Loucy (cell line): Measurements from ENCODE around the gene PAPSS2.
"Not testable (repeated sequence)": the region's sequence is repeated elsewhere in the genome, so short reads cannot be mapped to it uniquely, and the experiment has no call there.

Experiments
- H2AFZ ChIP-seq: fragments of 200-600 bp; sonication (generic); 2 replicates; pipeline ENCODE4 v1.6.0; 2016; ENCODE audit warnings: antibody characterized with exemption, mild to moderate bottlenecking, low read length, moderate library complexity
- H3F3A ChIP-seq: fragments of 200-600 bp; 2 replicates; pipeline ENCODE4 v1.6.0; 2016; ENCODE audit warnings: antibody characterized with exemption, low read depth, mild to moderate bottlenecking
- H3K27me3 ChIP-seq: fragments of 200-600 bp; sonication (generic); 2 replicates; pipeline ENCODE4 v1.6.1; 2014; ENCODE audit warnings: low read length, mild to moderate bottlenecking; ENCODE audit not compliant: insufficient read depth, poor library complexity, severe bottlenecking
- H3K36me3 ChIP-seq: fragments of 200-600 bp; sonication (generic); 2 replicates; pipeline ENCODE4 v1.6.1; 2016; ENCODE audit warnings: low read length; ENCODE audit not compliant: insufficient read depth
- H3K4me1 ChIP-seq: fragments of 200-600 bp; sonication (generic); 2 replicates; pipeline ENCODE4 v1.5.1; 2014; ENCODE audit warnings: low read length, mild to moderate bottlenecking; ENCODE audit not compliant: insufficient read depth, poor library complexity, severe bottlenecking
- H3K4me2 ChIP-seq: fragments of 200-600 bp; sonication (generic); 2 replicates; pipeline ENCODE4 v1.6.0; 2014; ENCODE audit warnings: antibody characterized with exemption, low read length, low read depth, mild to moderate bottlenecking; ENCODE audit not compliant: poor library complexity, severe bottlenecking
- H3K4me3 ChIP-seq: fragments of 200-600 bp; sonication (generic); 2 replicates; pipeline ENCODE4 v1.5.1; 2014; ENCODE audit warnings: low read length, mild to moderate bottlenecking, mixed read lengths; ENCODE audit not compliant: poor library complexity, severe bottlenecking
- H3K79me2 ChIP-seq: fragments of 200-600 bp; sonication (generic); 2 replicates; pipeline ENCODE4 v1.6.1; 2014; ENCODE audit warnings: low read length; ENCODE audit not compliant: insufficient read depth
- H3K9ac ChIP-seq: fragments of 200-600 bp; sonication (generic); 2 replicates; pipeline ENCODE4 v1.6.0; 2014; ENCODE audit warnings: mild to moderate bottlenecking, low read depth, low read length, moderate library complexity; ENCODE audit not compliant: poor library complexity, severe bottlenecking
- H3K9me2 ChIP-seq: fragments of 200-600 bp; sonication (generic); replicated peaks from 2 replicates; pipeline ENCODE4 v1.6.1; 2016; ENCODE audit warnings: low read depth, low read length, mixed read lengths
- H3K9me3 ChIP-seq: fragments of 200-600 bp; sonication (generic); 2 replicates; pipeline ENCODE4 v1.6.1; 2014; ENCODE audit warnings: mild to moderate bottlenecking, antibody characterized with exemption, low read length, low read depth; ENCODE audit not compliant: insufficient read depth
- H4K20me1 ChIP-seq: fragments of 200-600 bp; sonication (generic); 2 replicates; pipeline ENCODE4 v1.6.0; 2014; ENCODE audit warnings: antibody characterized with exemption, low read length, mild to moderate bottlenecking; ENCODE audit not compliant: insufficient read depth, poor library complexity, severe bottlenecking
- CTCF ChIP-seq: fragments of 200-600 bp; sonication (generic); conservative IDR thresholded peaks from 2 replicates; pipeline ENCODE4 v1.5.1; 2014; ENCODE audit warnings: mild to moderate bottlenecking, antibody characterized with exemption, low read length
- EZH2phosphoT487 ChIP-seq: fragments of 200-600 bp; IDR thresholded peaks from 2 replicates; pipeline ENCODE4 v1.6.1; 2018; ENCODE audit warnings: antibody characterized with exemption, mild to moderate bottlenecking, moderate library complexity, borderline replicate concordance

The PAPSS2 gene

GRCh38 chr10:87642988-87643387 is 16.7 kb upstream of the PAPSS2 start:
- no peak overlapping the region for H2AFZ ChIP-seq
- TF ChIP-seq EZH2phosphoT487 (no peak), CTCF (no peak)
- H4K20me1 ChIP-seq: no peaks in the 10 kb centered on the region
- H3K36me3 ChIP-seq: no peaks in the 10 kb centered on the region
- H3K4me1 ChIP-seq: no peaks in the 10 kb centered on the region
- H3K79me2 ChIP-seq: no peaks in the 10 kb centered on the region
- H3K4me2 ChIP-seq: no peak overlapping the region
- no peak overlapping the region for H3K9ac ChIP-seq
- H3K4me3 ChIP-seq: no peak overlapping the region
- H3K27me3 ChIP-seq: no peaks in the 10 kb centered on the region
- H3K9me3 ChIP-seq: no peaks in the 10 kb centered on the region
- no peaks in the 10 kb centered on the region for H3F3A ChIP-seq
- H3K9me2 ChIP-seq: no peaks in the 10 kb centered on the region

- no peak for TF ChIP-seq CTCF
- TF ChIP-seq EZH2phosphoT487: no peak
Observed at GRCh38 chr10:87643920-87644319, 15.8 kb upstream of the PAPSS2 start.

GRCh38 chr10:87644500-87644899 is 15.2 kb upstream of the PAPSS2 start:
- not testable (repeated sequence) for H3K4me1 ChIP-seq, H3K79me2 ChIP-seq, H3K9me2 ChIP-seq, H4K20me1 ChIP-seq, H3K4me2 ChIP-seq, H3K27me3 ChIP-seq, H3F3A ChIP-seq, H3K36me3 ChIP-seq, H3K4me3 ChIP-seq, H3K9ac ChIP-seq, H2AFZ ChIP-seq, H3K9me3 ChIP-seq

More at GRCh38 chr10:87643920-87644319, 15.8 kb upstream of the PAPSS2 start:
- no peak overlapping the region for H2AFZ ChIP-seq
- H4K20me1 ChIP-seq: no peaks in the 10 kb centered on the region
- no peak overlapping the region for H3K4me2 ChIP-seq
- no peaks in the 10 kb centered on the region for H3K4me1 ChIP-seq
- no peaks in the 10 kb centered on the region for H3K36me3 ChIP-seq
- H3K79me2 ChIP-seq: no peaks in the 10 kb centered on the region
- H3K4me3 ChIP-seq: no peak overlapping the region
- no peaks in the 10 kb centered on the region for H3F3A ChIP-seq
- no peaks in the 10 kb centered on the region for H3K9me2 ChIP-seq
- H3K9me3 ChIP-seq: no peaks in the 10 kb centered on the region
- no peak overlapping the region for H3K9ac ChIP-seq
- H3K27me3 ChIP-seq: no peaks in the 10 kb centered on the region

GRCh38 chr10:87646192-87646909 is 13.3 kb upstream of the PAPSS2 start:
- Histone ChIP-seq H3K4me1 (no peaks in the 10 kb centered on the region), H2AFZ (no peak overlapping the region), H3K79me2 (no peaks in the 10 kb centered on the region), H3K9me2 (no peaks in the 10 kb centered on the region), H3K9ac (no peak overlapping the region), H3K4me3 (no peak overlapping the region), H3K36me3 (no peaks in the 10 kb centered on the region), H3K4me2 (no peak overlapping the region), H3F3A (no peaks in the 10 kb centered on the region), H3K9me3 (no peaks in the 10 kb centered on the region), H4K20me1 (no peaks in the 10 kb centered on the region), H3K27me3 (no peaks in the 10 kb centered on the region)
- no peak for TF ChIP-seq EZH2phosphoT487
- TF ChIP-seq CTCF: no peak
